ENCODE data around the gene TEAD4.
"Not testable (repeated sequence)": the region's sequence is repeated elsewhere in the genome, so short reads cannot be mapped to it uniquely, and the experiment has no call there.

The TEAD4 gene

DNA sequence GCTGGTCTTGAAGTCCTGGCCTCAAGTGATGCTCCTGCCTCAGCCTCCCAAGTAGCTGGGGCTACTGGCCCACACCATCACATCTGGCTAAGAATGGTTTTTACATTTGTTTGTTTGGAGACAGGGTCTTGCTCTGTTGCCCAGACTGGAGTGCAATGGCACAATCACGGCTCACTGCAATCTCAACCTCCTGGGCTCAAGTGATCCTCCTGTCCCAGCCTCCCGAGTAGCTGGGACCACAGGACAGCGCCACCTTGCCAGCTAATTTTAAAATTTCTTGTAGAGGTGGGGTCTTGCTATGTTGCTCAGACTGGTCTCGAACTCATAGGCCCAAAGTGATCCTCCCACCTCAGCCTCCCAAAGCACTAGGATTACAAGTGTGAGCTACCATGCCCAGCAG is 89.3 kb downstream of the TEAD4 start:
- DNase-seq (ENCODE audit: low spot score) = no peak

DNA sequence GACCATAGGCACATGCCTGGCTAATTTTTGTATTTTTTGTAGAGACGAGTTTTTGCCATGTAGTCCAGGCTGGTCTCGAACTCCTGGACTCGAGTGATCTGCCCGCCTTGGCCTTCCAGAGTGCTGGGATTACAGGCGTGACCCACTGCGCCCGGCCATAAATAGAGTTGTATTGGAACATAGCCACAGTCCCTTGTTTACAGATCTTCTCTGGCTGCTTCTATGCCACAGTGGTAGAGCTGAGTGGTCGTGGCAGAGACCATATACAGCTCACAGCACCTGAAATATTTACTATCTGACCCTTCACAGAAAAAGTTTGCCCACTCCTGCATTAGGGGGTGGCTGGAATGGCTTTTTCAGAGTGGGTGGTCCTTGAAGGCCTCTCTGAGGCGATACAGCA is 90.0 kb downstream of the TEAD4 start:
- DNase-seq (ENCODE audit: low spot score) = no peak

DNA sequence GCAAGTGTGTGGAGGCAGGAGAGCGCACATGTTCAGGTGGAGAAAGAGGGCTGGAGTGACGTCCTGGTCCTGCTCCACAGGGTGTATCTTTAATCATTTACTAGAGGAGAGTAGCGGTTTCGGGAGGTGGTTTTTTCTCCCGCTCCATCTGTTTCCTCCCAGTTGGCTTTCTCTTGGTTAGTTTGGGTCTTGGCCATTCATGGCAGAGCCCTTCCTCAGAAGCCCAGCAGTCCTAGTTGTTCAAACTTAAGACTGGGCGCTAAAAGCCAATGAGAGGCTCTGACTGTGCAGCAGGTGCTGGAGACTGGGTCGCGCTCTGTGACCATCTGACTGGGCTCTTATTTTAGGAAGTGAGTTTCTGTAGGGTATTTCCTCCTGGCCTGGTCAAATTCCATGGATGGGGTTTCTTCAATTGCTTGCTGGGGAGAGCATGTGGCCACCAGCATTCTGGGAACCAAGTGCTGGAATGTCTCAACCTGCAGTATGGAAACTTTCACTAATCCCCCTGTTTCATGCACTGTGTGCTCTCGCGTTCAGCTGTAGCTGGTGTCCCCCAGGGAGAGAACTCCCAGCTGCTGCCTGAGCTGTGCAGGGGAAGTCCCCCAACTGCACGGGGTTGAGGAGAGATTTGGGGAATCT is 90.5 kb downstream of the TEAD4 start:
- DNase-seq (ENCODE audit: low spot score) = no peak

DNA sequence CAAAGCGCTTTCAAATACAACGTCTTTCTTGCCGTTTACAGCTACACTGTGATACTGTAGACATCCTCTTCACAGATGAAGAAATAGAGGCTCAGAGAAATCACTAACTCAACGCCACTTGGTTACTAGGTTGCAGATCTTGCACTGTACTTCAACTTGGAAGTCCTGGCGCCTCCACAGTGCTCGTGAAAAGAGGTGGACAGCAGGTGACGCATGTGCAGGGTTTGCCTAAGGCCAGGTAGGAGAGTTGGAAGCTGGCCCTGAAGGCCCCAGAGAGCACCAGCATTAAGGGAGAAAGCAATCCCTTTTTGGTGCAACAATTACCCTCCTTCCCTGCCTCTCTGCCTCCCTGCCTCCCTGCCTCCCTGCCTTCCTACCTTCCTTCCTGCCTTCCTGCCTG is 95.2 kb downstream of the TEAD4 start:
- DNase-seq (ENCODE audit: low spot score) = no peak

DNA sequence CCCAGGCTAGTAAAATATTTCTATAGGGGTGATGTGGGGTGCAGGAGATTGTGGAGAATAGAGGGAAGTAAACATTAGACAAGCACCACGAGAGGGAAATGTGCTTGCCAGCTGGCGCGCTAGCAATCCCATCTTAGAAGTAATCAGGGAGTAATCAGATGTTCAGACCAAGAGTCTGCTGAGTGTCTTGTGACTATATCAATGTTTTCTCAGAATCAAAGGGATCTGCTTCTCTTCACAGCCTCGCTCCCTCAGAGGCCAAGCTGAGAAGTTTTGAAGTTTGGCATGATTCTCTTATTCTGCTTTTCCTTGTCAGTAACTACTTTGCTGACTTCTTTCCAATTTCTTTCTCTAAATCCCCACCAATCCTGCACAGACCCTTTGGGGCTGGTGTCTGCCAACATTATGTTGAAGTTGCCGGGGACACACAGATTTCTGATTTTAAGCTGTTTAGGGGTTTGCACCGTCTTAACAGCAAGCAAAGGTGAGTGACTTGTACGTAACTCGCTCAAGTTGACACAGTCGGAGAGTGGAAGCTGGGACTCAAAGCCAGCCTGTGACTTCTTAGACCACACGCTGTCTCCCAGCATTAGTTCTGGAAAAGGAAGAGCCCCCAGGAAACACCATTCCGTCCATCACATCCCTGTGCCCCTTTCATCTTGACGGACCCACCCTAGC is 96.0 kb downstream of the TEAD4 start:
- DNase-seq (ENCODE audit: low spot score) = no peak

DNA sequence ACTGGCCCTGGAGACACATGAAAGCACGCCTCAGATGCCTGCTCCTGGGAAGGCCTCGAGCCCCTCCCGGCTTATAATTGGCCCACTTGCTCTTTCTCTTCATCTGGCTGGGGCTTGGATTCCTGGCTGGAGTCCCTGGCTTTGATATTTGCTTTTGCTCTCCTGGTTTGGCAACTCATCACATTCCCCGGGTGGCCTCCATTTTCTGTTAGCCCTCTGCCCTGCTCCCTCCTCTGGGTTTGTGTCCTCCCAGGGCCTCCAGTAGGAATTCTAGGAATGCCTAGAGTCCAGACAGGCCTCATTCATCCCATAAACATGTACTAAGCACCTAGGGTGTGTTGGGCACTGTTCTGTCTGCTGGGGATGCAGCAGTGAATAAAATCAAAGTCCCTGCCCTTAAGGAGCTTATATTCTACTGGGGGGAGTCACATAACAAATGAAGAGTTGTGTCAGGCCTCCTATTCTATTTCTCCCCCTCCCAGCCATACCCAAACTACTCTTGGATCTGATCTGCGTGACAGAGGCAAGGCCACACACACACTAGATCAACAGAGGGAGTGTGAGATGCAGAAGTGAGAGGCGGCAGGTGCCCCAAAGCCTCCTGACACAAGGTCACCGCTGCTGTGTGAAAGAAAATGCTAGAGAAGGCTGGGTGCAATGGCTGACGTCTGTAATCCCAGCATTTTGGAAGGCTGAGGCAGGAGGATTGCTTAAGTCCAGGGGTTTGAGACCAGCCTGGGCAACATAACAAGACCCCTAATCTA is 96.7 kb downstream of the TEAD4 start:
- no peak for DNase-seq (ENCODE audit: low spot score)

DNA sequence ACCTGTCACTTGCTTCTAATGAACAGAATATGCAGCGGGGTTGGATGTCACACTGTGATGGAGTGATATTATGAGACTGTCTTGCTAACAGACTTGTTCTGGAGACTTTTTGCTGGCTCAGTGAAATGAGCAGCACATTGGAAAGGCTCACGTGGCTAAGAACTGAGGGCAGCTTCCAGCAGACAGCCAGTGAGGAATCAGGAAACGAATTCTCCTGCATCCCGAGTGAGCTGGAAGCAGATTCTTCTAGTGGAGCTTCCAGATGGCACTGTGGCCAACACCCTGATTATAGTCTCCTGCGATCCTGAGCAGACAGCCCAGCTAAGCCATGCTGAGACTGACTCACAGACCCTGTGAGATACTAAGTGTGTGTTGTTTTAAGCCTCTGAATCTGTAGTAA is 101.9 kb downstream of the TEAD4 start:
- DNase-seq (ENCODE audit: low spot score) = no peak

DNA sequence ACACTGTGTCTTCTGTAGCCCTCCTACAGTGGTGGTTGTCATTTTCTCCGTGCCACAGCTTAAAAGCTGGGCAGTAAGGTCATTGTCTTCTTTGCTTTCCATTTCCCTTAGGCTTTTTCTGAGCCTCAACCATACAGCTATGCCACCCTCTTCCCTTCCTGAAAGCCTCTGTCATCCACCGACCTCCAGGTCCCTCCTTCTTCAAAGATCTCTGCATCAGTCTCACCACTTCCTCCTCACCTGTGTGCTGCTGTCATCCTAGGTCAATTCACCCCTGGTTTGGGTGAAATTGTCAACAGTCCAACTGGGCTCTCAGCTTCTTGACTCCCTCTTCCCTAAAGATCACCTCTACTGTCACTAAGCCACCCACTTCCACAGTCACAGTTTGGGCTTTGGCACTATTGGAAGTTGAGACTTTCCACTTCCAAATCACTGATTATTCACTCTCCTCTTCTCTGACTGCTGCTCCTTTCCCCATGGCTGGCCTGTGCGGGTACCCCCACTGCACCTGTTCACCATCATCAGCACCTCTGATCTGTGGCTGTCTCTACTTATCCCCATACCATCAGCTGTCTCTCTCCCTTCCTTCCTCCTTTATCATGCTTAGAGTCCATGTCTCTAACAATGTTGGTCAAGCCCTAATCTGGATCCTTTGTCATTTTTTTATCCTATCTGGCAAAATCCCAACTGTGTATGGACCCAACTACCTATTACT is 102.5 kb downstream of the TEAD4 start:
- no peak for DNase-seq (ENCODE audit: low spot score)

DNA sequence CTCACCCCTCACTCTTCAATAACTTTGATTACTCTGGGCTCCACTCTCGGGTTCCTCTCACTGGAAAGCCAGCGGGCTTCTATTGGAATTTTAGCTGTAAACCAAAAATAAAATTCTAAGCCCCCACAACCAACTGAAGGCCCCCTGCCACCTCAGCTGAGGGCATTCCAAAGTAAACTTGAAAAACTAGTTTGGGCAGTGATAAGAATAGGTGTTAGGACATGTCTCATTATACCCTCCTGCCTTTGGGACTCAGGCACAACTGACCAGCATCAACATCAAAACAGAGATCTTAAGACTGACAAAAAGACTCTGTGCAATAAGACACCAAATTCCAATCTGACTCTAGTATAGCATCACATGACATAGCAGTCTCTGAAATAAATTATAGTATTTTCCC is 106.1 kb downstream of the TEAD4 start:
- DNase-seq (ENCODE audit: low spot score) = no peak

DNA sequence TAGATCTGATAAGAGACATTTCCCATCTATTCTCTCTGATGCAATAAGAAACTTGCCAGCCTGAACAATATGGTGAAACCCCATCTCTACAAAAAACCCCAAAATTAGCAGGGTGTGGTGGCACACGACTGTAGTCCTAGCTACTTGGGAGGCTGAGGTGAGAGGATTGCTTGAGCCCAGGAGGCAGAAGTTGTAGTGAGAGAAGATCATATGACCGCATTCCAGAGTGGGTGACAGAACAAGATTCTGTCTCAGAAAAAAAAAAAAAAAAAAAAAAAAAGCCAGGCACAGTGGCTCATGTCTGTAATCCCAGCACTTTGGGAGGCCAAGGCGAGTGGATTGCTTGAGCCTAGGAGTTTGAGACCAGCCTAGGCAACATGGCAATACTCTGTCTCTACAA is 106.6 kb downstream of the TEAD4 start:
- DNase-seq (ENCODE audit: low spot score) = not testable (repeated sequence)

DNA sequence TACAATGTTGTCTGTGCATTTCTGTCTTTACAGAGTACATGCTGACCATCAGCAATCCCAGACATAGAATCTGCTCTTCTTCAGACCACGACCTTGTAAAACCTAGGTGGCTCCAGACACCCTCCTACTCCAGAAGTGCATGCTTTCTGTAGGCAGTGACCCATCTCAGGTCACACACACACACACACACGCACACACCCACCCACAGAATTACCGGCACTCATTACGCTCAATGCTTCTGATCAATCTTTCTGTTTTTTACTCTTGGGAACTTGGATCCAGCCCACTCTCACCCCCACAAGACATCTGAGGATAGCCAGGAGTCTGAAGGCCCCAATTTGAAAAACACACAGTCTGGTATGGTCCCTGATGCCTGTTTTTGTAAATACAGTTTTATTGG is 110.5 kb downstream of the TEAD4 start:
- DNase-seq (ENCODE audit: low spot score) = no peak

DNA sequence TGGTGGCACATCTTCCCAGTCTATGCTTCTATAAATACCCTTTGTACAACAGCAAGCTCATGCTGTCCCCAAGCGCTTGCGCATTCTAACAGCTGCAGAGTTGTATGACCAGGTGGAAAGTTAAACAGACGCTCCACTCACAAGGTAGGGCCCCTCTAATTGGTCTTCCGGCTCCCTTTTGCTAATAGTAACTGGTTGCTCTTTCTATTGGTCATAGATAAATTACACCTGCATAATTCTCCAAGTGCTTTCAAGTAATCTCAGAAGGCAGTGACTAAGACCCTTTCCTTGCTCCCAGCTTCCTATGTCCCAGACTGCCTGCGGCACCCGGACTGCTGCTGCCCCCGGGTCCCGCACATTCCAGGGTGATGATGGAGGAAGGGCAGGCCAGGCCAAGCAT is 111.9 kb downstream of the TEAD4 start:
- no peak for DNase-seq (ENCODE audit: low spot score)

DNA sequence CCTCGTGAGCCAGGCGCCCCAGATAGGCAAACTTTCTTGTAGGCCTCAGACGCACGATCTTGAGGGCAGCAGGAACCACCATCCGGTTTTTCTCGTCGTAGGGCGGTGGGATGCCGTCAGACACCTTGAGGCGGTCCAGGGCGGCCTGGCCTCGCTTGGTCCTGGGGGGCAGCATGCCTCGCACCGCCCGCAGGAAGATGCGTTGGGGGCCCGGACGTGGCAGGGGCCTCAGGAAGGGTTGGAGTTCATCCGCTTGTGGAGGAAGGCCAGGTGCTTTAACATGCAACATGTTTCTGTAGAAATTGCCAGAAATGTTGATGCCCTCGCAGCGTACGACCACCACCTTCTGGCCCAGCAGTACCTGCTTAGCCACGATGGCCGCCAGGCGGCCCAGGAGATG is 112.5 kb downstream of the TEAD4 start:
- DNase-seq (ENCODE audit: low spot score) = no peak

DNA sequence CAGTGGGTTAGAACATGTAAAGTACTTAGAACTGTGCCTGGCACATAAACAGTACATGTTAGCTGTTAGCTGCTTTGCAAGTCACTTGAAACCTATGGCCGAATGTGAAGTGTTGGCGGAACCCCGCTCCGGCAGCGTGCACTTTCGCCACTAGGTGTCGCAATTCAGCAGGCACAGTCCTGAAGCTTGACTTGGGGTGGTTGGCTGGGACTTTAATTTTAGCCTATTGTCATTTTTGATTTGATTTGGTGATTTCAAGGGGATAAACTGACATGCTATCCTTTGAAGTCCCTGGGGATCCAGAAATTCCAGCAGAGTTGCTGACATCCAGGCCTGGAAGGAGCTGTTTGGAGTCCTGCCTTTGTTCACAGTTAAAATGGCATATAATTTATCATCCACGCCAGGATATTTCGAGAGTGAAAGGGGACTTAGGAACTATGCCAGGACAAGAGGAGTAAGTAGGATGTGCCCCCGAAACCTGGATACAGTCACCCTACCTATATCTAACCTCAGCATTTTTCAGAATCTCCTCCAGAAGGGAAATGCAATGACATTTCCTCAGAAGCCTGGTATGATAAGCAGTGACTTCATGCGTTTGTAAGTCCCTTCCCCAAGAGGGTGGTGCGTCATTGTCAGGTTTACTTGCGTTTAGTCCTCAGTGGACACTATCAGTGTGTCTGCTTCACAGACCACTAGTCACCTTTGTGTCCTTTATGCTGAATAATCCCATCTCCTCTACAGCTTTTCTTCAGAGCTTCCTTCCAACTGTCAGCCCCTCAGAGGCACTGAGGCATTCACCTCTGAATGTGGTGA is 114.4 kb downstream of the TEAD4 start:
- DNase-seq (ENCODE audit: low spot score) = peak; percentile 93

DNA sequence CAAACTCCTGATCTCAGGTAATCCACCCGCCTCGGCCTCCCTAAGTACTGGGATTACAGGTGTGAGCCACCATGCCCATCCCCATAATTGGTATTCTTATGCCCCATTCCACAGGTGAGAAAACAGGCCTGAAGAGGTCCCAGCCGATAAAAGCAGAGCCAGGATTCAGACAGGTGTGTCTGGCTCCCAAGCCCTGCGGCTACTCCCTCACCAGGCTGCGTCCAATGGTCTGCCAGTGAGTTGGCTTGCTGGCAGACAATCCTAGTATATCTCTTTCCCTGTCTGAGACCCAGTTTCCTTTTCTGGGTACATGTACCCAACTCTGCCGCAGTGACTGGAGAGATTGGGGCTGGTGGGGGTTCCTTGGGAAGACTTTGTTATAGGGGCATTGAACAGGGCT is 116.1 kb downstream of the TEAD4 start:
- DNase-seq (ENCODE audit: low spot score) = peak; percentile 8

DNA sequence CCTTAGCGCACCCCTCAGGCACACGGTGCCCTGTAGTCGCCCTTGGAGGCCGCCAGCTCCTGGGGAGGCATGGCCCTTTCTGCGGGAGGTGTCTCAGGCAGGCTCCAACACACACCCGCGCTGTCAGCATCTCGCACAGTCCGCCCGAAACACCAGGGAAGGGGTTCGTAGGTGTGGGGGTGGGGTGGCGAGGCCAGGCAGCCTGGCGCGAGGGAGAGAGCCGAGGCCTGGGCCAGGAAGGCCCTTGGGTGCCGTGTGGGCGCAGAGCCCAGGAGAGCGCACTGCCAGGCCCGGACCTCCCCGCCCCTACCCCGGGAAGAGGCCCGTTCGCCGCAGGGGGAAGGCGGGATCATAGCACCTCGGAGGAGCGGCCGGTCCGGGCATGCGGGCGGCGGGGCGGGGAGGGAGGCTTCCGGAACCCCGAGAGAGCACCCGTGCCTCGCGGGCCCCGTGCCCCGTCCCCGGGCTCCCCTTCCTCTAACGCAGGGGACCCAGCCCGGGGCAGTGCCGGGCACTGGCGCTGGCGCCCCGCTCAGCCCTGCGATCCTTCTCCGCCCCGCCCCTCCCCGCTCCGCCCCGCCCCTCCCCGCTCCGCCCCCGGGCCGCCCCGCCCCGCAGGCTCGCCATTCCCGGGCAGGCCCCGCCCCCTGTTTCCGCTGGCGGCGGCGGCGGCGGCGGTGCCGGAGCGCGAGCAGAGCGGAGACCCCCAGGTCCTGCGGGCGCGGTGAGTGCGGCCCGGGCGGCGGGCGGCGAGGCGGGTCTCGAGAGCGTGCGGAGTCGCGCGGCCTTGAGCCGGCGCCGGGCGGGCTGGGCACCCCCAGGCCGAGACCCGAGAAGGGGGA is 117.8 kb downstream of the TEAD4 start, which contains the start of gene TSPAN9:
Gene TSPAN9 (plus strand): TSS at position 650 of the 842 bp plus-strand sequence. CDS start 123,815 bp downstream, outside the sequence.
- DNase-seq (ENCODE audit: low spot score) = peak; percentile 86

DNA sequence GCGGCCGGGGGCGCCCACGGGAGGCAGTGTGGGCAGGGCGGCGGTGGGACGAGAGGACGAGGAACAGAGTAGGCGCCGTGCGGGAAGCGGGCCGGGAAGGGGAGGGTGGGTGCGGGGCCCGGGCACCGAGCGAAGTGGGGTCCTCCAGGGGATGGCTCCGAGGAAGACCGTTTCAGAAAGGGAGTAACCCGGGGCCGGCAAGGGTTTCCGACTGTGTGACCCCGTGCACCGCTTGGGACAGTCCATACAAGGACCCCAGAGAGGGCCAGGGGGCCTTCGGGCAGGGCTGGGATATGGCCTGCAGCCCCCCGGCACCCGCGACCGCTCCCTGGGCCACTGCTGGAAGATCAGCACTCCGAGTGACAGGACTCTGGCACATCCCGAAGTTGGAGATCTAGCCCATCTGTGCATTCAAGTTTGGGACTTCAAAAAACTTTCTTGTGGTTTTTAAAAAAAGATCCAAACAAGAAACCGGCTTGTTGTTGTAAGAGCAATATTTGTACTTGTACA is 118.4 kb downstream of the TEAD4 start:
- DNase-seq (ENCODE audit: low spot score) = peak; percentile 71

DNA sequence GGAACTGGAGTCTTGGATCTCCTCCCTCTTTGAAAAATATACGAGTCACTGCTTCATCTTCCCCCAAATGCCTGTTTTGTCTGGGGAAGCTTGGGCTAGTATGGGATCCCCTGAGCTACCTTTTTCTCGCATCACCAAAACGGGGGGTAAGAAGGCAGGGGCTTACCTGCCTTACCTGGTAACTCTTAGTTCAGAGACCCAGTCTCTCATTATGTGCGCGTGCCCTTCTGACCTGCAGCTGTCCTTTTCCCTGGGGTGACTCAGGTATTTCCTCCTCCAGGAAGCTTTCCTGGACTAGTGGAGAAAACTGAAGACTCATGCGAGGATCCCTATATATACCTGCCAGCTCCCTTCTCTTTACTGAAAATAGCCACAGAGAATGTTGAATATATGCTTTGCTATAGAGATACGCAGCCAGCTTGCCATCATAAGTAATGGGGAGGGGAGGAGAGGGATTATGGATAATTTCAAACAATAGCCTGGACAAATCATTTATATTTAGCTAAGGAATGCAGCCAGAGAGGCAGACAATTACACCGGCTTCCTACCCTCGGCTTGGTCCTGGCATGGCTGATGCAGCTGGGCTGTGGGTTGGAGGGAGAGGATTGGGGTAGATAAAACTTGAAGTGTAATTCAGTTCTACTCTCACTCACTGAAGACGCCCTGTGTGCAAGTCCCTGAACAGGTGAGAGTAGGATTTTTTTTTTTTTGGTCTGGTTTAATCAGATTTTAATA is 119.1 kb downstream of the TEAD4 start:
- DNase-seq (ENCODE audit: low spot score) = no peak

DNA sequence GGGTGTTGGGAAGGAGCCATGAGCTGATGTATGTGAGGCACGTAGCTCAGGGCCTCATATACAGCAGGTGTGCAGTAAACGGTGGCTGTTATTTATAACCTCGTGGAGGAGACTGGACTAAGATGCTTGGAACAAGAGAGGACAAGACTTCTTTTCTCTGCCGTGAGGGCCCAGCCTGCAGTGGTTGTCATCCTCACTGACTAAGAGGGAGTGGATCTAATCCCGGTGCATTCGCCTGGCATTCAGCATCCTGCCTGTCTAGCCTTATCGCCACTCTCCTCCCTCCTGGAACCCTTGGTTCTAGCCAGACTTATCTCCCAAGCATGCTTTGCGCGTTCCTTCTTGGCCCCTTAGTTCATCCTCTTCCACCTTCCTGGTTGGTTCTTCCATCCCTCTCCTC is 121.9 kb downstream of the TEAD4 start:
- DNase-seq (ENCODE audit: low spot score) = no peak

DNA sequence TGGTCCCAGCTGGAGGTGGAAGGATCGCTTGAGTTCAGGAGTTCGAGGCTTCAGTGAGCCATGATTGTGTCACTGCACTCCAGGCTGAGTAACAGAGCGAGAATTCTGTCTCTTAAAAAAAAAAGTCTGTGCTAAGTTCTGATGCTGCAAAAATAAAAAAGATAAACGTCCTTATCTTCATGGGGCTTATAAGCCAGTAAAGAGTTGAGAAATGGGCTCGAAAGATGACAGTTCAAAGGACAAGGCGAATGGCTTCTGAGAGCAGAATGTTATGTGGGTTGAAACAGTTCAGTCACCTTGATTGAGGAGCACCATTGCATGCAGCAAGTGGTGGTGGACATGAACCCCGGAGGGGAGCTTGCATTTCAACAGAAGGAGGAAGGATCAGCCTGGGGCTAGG is 122.7 kb downstream of the TEAD4 start:
- DNase-seq (ENCODE audit: low spot score) = no peak

Data from left forelimb (tissue), 1 donor.